GM18526 (cell line): ENCODE measurements around the gene VCP.

ENCODE experiments used
- POLR2A ChIP-seq: IDR thresholded peaks from 3 replicates; pipeline ENCODE4 v1.6.1; 2011; ENCODE audit not compliant: insufficient read length; ENCODE audit errors: extremely low read depth

Gene VCP

GRCh38 chr9:35072461-35073278, at the start of gene VCP:
Gene VCP, minus strand, starts transcription at chr9:35072625. Its CDS starts 272 bp downstream, at chr9:35072353.
- TF ChIP-seq POLR2A: peak; percentile 96

- no peak for TF ChIP-seq POLR2A
Observed at GRCh38 chr9:35116898-35117551, 44.6 kb upstream of the VCP start.

- no peak for TF ChIP-seq POLR2A
Observed at GRCh38 chr9:35116539-35116897, 44.1 kb upstream of the VCP start.

- peak; percentile 37 for TF ChIP-seq POLR2A
Observed at GRCh38 chr9:35115680-35116538, 43.5 kb upstream of the VCP start, which contains the start of gene ATOSB. Gene ATOSB, minus strand, starts transcription at chr9:35115862. Its CDS starts 7,588 bp downstream, at chr9:35108274.

- no peak for TF ChIP-seq POLR2A
Observed at GRCh38 chr9:35114840-35115628, 42.6 kb upstream of the VCP start.

GRCh38 chr9:35114113-35114839, 41.9 kb upstream of the VCP start:
- TF ChIP-seq POLR2A: no peak

- no peak for TF ChIP-seq POLR2A
Observed at GRCh38 chr9:35112257-35113020, 40.0 kb upstream of the VCP start.

- TF ChIP-seq POLR2A: no peak
Observed at GRCh38 chr9:35111001-35111933, 38.8 kb upstream of the VCP start.

- no peak for TF ChIP-seq POLR2A
Observed at GRCh38 chr9:35110327-35110761, 37.9 kb upstream of the VCP start.

- TF ChIP-seq POLR2A: no peak
Observed at GRCh38 chr9:35108946-35109575, 36.6 kb upstream of the VCP start.

GRCh38 chr9:35108461-35108860, 36.0 kb upstream of the VCP start:
- no peak for TF ChIP-seq POLR2A

GRCh38 chr9:35107297-35108290, 35.2 kb upstream of the VCP start:
- TF ChIP-seq POLR2A: no peak
